IPS-NIHi11 (cell line): ENCODE measurements around the gene SMIM31.

ENCODE experiments used
- DNase-seq: peaks from one replicate; pipeline ENCODE4 v3.0.0; 2012; ENCODE audit warnings: mixed read lengths, low spot score

The SMIM31 gene

DNA sequence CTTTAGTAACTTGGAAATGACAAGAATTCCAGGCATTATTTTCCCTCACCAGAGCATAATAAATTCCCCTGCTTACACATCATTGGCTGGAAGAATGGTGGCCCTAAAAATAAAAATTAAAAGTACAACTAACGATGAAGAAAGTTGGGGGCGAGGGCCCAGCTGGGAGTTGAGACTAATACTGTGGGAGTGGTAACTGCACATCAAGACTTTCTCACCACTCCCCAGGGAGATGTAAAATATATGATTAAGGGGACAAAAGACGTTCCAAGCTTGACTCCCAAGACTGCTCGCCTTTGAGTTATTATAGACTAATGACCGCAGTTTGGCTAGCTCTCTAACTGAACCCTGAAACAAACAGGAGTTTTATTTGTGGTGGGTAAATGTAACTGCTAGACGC lies 30.0 kb downstream of the SMIM31 start:
- DNase-seq = no peak

DNA sequence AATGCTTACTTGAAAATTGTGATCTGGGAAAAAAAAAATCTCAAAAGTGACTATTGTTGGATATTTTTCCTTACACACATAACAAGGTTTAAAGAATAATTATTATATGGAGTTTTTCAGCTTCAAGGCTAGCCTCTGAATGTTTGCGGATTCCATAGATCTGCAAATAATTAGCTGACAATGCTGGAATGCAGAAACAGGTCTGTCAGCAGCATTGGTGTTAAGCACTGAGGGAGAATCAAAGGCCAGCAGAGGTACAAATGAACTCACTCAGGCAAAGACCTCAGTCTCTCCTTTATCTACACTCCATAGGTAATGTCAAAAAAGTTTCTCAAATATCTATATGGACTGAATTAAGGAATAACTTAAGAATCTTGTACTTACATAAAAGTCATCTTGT lies 35.1 kb downstream of the SMIM31 start:
- no peak for DNase-seq

GRCh38 chr4:164790249-164790648 lies 36.3 kb downstream of the SMIM31 start:
- DNase-seq = no peak

- peak; percentile 46 for DNase-seq
Measured at GRCh38 chr4:164799410-164799809, 45.5 kb downstream of the SMIM31 start.

GRCh38 chr4:164800786-164801185 lies 46.9 kb downstream of the SMIM31 start:
- no peak for DNase-seq

DNA sequence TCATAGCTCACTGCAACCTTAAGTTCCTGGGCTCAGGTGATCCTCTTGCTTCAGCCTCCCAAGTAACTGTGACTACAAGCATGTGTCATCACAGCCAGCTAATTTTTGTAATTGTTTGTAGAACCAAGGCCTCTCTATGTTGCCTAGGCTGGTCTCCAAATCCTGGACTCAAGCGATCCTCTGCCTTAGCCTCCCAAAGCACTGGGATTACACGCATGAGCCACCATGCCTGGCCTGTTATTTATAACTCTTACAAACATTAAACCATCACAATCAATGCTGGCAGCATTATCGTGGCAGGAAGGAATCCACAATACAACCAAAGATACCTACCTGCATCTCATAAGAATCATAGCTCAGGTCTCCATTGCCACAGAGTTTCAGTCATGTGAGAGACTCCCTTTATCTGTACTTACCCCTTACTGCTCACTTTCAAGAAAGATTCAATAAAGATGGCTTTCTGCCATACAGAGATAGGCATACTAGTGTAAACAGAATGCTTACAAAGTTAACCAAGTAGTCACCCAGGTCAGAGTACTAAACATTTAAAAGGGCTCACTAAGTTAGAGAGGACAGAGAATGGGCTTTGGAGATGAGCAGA lies 48.5 kb downstream of the SMIM31 start:
- DNase-seq = no peak

DNA sequence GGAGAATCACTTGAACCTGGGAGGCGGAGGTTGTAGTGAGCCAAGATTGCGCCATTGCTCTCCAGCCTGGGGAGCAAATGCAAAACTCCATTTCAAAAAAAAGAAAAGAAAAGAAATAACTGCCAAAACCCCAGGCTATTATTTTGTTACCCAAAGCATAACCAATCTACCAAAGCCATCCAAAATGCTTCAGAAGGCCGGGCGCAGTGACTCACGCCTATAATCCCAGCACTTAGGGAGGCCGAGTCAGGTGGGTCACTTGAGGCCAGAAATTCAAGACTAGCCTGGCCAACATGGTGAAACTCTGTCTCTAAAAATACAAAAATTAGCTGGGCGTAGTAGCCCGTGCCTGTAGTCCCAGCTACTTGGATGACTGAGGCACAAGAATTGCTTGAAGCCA lies 49.8 kb downstream of the SMIM31 start:
- no peak for DNase-seq

DNA sequence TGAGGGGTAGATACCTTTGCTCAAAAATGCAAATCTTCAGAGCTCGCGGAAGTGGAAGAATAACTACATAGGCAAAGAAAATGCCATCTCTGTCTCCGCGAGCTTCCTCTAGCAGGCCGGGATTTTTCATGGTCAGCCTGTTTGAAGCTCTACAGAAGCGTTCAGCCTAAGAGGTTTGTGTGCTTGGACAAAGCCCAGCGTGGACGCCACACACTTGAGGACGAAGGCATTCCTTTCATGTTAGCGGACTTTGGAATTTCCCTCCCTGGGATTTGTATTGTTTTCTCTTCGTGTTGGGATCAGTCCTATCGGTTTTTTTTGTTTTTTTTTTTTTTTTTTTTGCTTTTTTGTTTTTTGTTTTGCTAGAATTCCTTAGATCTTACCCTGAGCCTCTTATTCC lies 53.7 kb downstream of the SMIM31 start:
- DNase-seq = peak; percentile 49

DNA sequence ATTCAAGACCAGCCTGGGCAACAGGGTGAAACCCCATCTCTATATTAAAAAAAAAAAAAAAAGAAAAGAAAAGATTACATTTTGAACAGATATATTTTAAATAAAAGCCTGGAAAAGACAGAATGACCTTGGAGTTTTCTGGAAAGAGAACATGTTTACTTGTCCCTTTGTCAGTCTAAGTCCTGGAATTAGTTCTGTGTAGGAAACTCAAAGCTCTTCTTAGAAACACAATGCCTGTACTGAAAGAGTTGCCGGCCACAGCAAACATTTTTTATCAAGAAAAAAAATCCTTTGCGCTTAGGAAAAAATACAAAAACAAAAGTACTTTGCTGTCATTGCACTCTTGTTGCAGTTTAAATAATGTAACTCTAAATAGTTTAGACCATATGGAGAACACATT lies 59.6 kb downstream of the SMIM31 start:
- DNase-seq = no peak

GRCh38 chr4:164815711-164816110 lies 61.8 kb downstream of the SMIM31 start:
- DNase-seq = no peak

DNA sequence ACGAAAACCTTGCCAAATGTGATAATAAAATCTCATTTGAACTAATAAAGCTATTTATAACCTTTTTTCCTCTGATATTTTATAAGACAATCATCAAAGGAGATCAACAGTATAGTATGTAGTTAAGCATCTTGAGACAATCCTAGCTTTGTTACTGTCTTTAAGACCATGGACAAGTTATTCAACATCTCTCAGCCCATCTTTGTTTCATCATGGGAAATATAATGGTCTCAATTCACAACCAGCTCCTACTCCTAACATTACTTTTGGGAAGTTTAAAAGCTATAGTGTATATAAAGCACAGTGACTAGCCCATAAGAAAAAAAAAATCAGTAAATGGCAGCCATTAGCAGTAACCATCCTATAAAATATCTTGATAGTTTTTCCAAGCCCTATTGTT lies 65.4 kb downstream of the SMIM31 start:
- DNase-seq = no peak

DNA sequence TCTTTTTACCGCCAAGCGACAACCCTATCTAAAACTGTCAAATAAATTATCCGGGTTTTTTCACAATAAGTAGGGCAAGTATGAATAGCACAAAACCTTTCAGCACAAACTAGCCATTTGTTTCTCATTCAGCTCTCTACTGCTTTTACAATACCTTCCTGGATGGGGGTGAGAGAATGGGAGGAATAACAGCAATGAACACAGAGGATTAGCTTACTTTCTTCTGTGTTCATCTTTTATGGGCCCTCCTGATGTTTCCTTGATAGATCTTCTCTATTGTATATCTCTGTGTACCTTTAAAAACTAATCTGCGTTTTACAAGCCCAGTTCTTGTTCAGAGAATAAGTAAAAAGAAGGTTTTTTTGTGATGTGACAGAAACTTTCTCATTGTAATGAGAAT lies 67.8 kb downstream of the SMIM31 start:
- DNase-seq = no peak

DNA sequence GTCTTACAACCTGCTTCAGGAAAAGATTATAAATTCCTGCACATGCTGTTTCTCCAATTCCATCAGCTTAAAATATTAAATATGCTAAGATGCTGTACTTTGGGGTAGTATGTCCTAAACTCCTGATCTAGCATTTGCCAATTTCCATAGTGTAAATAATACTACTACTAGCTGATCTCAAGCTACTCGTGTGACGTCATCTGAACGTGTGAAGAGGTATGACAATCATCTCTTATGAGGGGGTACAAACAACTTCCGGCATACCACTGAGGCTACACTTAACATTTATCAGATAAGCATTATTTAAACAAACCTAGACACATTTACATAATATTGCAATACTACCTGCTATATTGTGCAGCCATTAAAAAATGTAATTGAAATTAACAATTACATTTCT lies 70.7 kb downstream of the SMIM31 start:
- no peak for DNase-seq

DNA sequence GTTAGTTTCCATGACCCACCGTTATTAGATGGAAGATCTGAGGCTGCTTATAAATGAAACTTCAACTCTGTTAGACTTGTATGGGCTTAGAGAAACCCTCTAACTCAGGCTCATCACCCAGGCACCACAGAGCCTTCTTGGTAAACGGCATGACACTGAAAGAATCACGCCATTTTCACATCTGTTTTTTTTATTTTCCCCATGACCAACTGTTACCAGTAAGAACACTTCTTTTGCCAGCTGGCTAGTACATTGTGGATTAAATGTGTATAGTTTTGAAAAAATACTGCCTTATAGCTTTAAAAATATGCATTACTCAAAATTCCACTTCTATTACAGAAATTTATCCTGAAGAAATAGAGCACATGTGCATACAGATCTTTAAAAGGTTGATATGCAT lies 75.0 kb downstream of the SMIM31 start:
- DNase-seq = no peak

GRCh38 chr4:164846566-164846965 lies 92.6 kb downstream of the SMIM31 start:
- no peak for DNase-seq

- no peak for DNase-seq
Measured at GRCh38 chr4:164847016-164847415, 93.1 kb downstream of the SMIM31 start.

DNA sequence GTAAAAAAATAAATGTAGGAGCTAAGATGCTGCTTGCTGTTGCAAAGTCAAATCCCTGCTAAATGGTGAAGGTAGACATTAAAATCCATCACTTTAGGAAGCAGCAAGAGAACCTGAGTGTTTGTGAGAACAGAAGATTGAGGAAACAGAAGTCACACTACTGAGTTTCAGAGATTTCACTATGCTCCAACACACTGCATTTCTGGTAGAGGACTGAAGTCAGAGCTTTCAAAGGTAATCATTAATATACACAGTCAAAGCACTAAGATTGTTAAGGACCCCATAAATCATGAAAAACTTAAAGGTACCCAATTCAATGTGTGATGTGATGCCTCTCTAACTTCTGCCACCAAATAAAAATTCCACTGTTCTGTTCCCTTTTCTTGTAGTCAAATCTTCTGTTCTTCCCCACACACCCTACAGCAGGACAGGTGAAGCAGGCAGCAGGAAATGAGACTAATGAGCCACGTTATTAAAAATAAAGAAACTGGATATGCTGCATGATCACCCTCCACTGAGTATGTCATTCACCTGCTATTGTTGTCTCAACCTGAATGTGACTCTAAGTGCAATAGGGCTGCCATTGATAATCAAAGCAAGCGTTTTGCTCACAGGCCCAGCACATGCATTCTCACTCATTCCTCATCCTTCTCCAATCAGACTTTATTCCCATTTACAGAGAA lies 94.2 kb downstream of the SMIM31 start:
- no peak for DNase-seq
